Fibroblast of skin of left biceps (primary cell): ENCODE results near the gene RASL11B.

Experiments used
- DNase-seq, 2 experiments: peaks; one replicate each; pipeline ENCODE4 v3.0.0-alpha.2; 2013; ENCODE audit warnings: low read depth in 2 of 2

The RASL11B gene

DNA sequence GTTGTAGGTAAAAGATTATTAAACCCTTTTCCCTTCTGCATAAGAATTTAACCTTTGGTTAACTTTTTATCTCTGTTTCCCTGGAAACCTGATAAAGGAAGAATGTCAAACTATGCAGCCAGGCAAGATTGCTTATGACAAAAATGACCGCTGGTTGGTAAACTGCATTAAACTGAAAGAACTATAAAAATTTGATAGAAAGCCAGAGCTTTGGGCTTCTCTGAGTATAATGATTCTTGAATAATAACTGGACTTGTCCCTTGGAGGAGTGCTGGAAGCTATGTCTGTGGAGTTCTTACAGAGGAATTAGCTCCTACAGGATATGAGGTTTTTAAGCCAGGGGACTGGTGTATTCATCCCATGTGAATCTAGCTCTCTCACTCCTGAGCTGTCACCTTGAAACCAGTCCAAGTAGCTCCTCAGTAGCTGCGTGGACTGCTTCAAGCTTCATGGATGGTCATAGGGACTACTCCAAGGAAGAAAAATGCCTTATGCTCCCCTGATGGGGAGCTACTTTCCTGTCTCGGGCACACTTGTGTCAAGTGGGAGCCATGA, 52.0 kb downstream of the RASL11B start:
- no peak for DNase-seq

DNA sequence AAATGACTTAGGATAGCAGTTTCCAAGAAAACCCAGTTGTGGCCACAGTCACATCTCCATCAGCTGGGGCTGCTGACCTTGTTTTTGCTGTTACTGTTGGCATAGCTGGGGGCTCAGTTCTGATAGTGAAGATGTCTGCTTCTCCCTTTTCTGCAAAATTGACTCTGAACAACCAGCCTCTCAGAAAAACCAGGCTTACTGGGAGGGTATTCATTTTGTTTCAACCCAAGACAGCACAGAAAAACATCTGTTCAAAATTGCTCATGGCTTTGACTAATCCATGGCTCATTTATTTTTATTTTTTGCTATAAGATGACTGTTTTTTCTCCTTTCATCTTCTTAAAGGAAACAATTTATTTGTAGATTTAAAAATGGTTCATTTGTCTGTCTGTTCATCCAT, 53.1 kb downstream of the RASL11B start:
- no peak for DNase-seq

DNA sequence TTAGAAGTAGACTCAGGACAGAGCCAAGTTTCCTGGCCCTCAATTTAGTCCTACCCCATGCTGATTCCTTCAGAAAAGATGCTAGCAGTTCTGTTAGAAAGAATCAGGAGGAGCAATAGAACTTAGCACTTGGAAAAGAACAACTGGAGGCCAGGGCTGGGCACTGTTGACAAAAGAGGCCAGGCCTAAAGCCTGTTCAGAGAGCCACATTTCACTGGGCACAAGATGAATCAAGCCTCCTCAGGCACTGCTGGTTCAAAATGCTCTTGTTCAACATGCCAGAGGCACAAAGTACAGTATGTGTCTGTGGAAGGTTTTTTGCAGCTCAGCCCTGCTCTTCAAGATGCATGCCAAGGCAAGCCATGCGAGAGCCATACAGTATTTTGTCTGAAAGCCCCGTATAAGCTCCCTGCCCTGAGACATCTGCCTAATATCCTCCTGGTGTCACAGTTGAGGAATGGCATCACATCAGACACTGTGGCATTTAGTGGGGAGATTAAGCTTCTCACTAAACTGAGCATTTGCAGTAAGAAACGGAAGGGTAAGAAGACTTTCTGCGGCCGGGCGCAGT, 53.7 kb downstream of the RASL11B start:
- DNase-seq = no peak
